Caco-2 (cell line): ENCODE data around the gene GPN1. TPM values are rescaled to one million over a fixed set of nuclear protein-coding genes. Genes with fewer than 3 reads are reported as not detected.
"Not testable (repeated sequence)": the region's sequence is repeated elsewhere in the genome, so short reads cannot be mapped to it uniquely, and the experiment has no call there.

Source experiments
- BruUV-seq: library from RNA; stranded (reverse); fragments of 400-500 nt; replicated peaks from 2 replicates; lab custom pipeline; 2021; lab: Mats Ljungman, UMichigan
- CTCF ChIA-PET: fragments of 300-600 bp; sonication (Branson Sonifier 250); formaldehyde crosslinking; loops from one replicate; lab custom pipeline; 2022; ENCODE audit warnings: antibody characterized with exemption; lab: Charles Lee
- POLR2A ChIA-PET: fragments of 300-600 bp; sonication (Branson Sonifier 250); formaldehyde crosslinking; loops from one replicate; lab custom pipeline; 2022; ENCODE audit warnings: antibody characterized with exemption; lab: Charles Lee
- DNase-seq, 2 experiments: peaks; one replicate each; pipeline versions ENCODE4 v3.0.0 to v3.0.0-alpha.2; 2020 to 2022
- H3K27me3 ChIP-seq: replicated peaks from 2 replicates; pipeline ENCODE4 v1.6.0; 2011; ENCODE audit warnings: low read length; ENCODE audit not compliant: control insufficient read depth, insufficient read depth
- H3K36me3 ChIP-seq: 2 replicates; pipeline ENCODE4 v1.5.1; 2011; ENCODE audit warnings: low read length; ENCODE audit not compliant: control insufficient read depth, insufficient read depth
- H3K4me1 ChIP-seq: fragments of 250-450 bp; sonication (Bioruptor Pico); 2 replicates; pipeline ENCODE4 v1.5.1; 2020; ENCODE audit warnings: mild to moderate bottlenecking
- H3K4me3 ChIP-seq: 2 replicates; pipeline ENCODE4 v1.5.1; 2011; ENCODE audit warnings: low read depth, mild to moderate bottlenecking, control low read depth, low read length
- H3K9me3 ChIP-seq: fragments of 250-450 bp; sonication (Bioruptor Pico); 2 replicates; pipeline ENCODE4 v1.5.1; 2020; ENCODE audit warnings: mild to moderate bottlenecking, moderate library complexity
- H3K27ac Mint-ChIP-seq: one replicate; pipeline ENCODE4 v1.8.0; 2022; ENCODE audit warnings: mixed read lengths; ENCODE audit not compliant: unreplicated experiment
- H3K27me3 Mint-ChIP-seq: one replicate; pipeline ENCODE4 v1.8.0; 2022; ENCODE audit warnings: mixed read lengths; ENCODE audit not compliant: insufficient read depth, unreplicated experiment
- H3K36me3 Mint-ChIP-seq: one replicate; pipeline ENCODE4 v1.8.0; 2022; ENCODE audit warnings: mild to moderate bottlenecking, mixed read lengths; ENCODE audit not compliant: insufficient read depth, unreplicated experiment
- H3K4me1 Mint-ChIP-seq: one replicate; pipeline ENCODE4 v1.8.0; 2022; ENCODE audit warnings: low read depth, mixed read lengths; ENCODE audit not compliant: unreplicated experiment
- H3K4me3 Mint-ChIP-seq: one replicate; pipeline ENCODE4 v1.8.0; 2022; ENCODE audit warnings: mild to moderate bottlenecking, moderate library complexity, mixed read lengths; ENCODE audit not compliant: unreplicated experiment
- H3K9me3 Mint-ChIP-seq: one replicate; pipeline ENCODE4 v1.8.0; 2022; ENCODE audit warnings: mixed read lengths; ENCODE audit not compliant: unreplicated experiment
- CTCF ChIP-seq, 2 experiments: fragments of 200-600 bp in 1 of 2; IDR thresholded peaks; 1 replicate in 1 of 2; 2 replicates in 1 of 2; pipeline versions ENCODE4 v1.5.1 to v1.8.0; 2011 to 2022; ENCODE audit warnings: antibody characterized with exemption in 1 of 2, control low read depth in 1 of 2, inconsistent platforms in 1 of 2, low read depth in 1 of 2, low read length in 1 of 2, mild to moderate bottlenecking in 1 of 2, moderate library complexity in 1 of 2; ENCODE audit not compliant: insufficient read depth in 1 of 2, severe bottlenecking in 1 of 2, unreplicated experiment in 1 of 2
- intact Hi-C: fragments of 100-400 bp; cut with micrococcal nuclease; formaldehyde crosslinking; loops from one replicate; pipeline ENCODE4 v1.10.0; 2022; ENCODE audit not compliant: unreplicated experiment
- total RNA-seq: library from RNA; stranded (reverse); gene quantifications from 2 replicates; pipeline ENCODE4 v1.2.3, GENCODE V29; 2022

GPN1 gene
- total RNA-seq, 1 experiment from 2014 or later: 60.9 TPM

GRCh38 chr2:27591745-27592144, 37.1 kb upstream of the GPN1 start:
- Histone ChIP-seq H3K27me3 (no peaks in the 10 kb centered on the region), H3K4me3 (no peak overlapping the region), H3K36me3 (no peaks in the 10 kb centered on the region), H3K4me1 (no peaks in the 10 kb centered on the region), H3K9me3 (peaks cover 7% of the 10 kb centered on the region; the same call in 1 of the 2 replicates)
- peak in 1 of 2 experiments; percentile 18 for DNase-seq
- no TSS peak for BruUV-seq
- no peak for TF ChIP-seq CTCF (IDR thresholded peaks at IDR 0.05; ENCODE audit: insufficient read depth in 1 of 2, low read depth in 1 of 2, low read length in 1 of 2, severe bottlenecking in 1 of 2, unreplicated experiment in 1 of 2)
- ChIA-PET CTCF (no interaction called here), POLR2A (no interaction called here)
- Mint-ChIP-seq H3K4me3 (no peak overlapping the region), H3K27ac (no peak overlapping the region), H3K9me3 (peaks cover 34% of the 10 kb centered on the region), H3K4me1 (peaks cover 12% of the 10 kb centered on the region), H3K27me3 (no peaks in the 10 kb centered on the region), H3K36me3 (peaks cover 38% of the 10 kb centered on the region)
- intact Hi-C loops: no loop called here

GRCh38 chr2:27593240-27593639, 35.6 kb upstream of the GPN1 start:
- H3K27ac Mint-ChIP-seq: no peak overlapping the region
- no peak overlapping the region for H3K4me3 Mint-ChIP-seq
- ChIA-PET POLR2A (no interaction called here), CTCF (interaction anchor here (0.7 kb wide), 1 partner anchor 151 kb away, joined by 3 read pairs; no protein-coding TSS in a partner anchor)
- intact Hi-C loops: no loop called here
- no peak for TF ChIP-seq CTCF (IDR thresholded peaks at IDR 0.05; ENCODE audit: insufficient read depth in 1 of 2, low read depth in 1 of 2, low read length in 1 of 2, severe bottlenecking in 1 of 2, unreplicated experiment in 1 of 2)
- Histone ChIP-seq H3K9me3 (peaks cover 7% of the 10 kb centered on the region; the same call in 1 of the 2 replicates), H3K27me3 (no peaks in the 10 kb centered on the region), H3K4me3 (no peak overlapping the region), H3K4me1 (no peaks in the 10 kb centered on the region), H3K36me3 (no peaks in the 10 kb centered on the region)
- peaks cover 39% of the 10 kb centered on the region for H3K36me3 Mint-ChIP-seq
- DNase-seq: no peak
- peaks cover 14% of the 10 kb centered on the region for H3K4me1 Mint-ChIP-seq
- no TSS peak for BruUV-seq
- peaks cover 34% of the 10 kb centered on the region for H3K9me3 Mint-ChIP-seq
- no peaks in the 10 kb centered on the region for H3K27me3 Mint-ChIP-seq

- H3K4me3 ChIP-seq, DNase-seq, H3K36me3 ChIP-seq, H3K27ac Mint-ChIP-seq, H3K9me3 ChIP-seq, H3K4me3 Mint-ChIP-seq, BruUV-seq, H3K27me3 Mint-ChIP-seq, intact Hi-C loops, POLR2A ChIA-PET, CTCF ChIA-PET, H3K4me1 ChIP-seq, H3K27me3 ChIP-seq: not testable (repeated sequence)
- peaks cover 34% of the 10 kb centered on the region for H3K9me3 Mint-ChIP-seq
- H3K4me1 Mint-ChIP-seq: peaks cover 14% of the 10 kb centered on the region
- H3K36me3 Mint-ChIP-seq: peaks cover 39% of the 10 kb centered on the region
Observed at GRCh38 chr2:27594020-27594703, 34.7 kb upstream of the GPN1 start.

- H3K4me3 Mint-ChIP-seq, intact Hi-C loops, H3K4me1 ChIP-seq, POLR2A ChIA-PET, DNase-seq, H3K36me3 ChIP-seq, H3K27me3 Mint-ChIP-seq, H3K27me3 ChIP-seq, H3K27ac Mint-ChIP-seq, CTCF ChIA-PET, H3K4me3 ChIP-seq, H3K9me3 ChIP-seq, BruUV-seq: not testable (repeated sequence)
- Mint-ChIP-seq H3K4me1 (peaks cover 14% of the 10 kb centered on the region), H3K36me3 (peaks cover 48% of the 10 kb centered on the region), H3K9me3 (peaks cover 34% of the 10 kb centered on the region)
Observed at GRCh38 chr2:27595412-27595811, 33.4 kb upstream of the GPN1 start.
